Jurkat, Clone E6-1 (cell line): Measurements from ENCODE around the gene NME7. TPM values are rescaled to one million over a fixed set of nuclear protein-coding genes. Genes with fewer than 3 reads are reported as not detected.
A peak's percentile ranks its signal among the peaks of the same experiment; 100 is the strongest.
"Not testable (repeated sequence)": the region's sequence is repeated elsewhere in the genome, so short reads cannot be mapped to it uniquely, and the experiment has no call there.

Source experiments
- DNase-seq: peaks from one replicate; pipeline ENCODE4 v3.0.0-alpha.2; 2011; ENCODE audit warnings: low read depth, low spot score
- H3K4me3 ChIP-seq: 2 replicates; pipeline ENCODE4 v1.5.1; 2011; ENCODE audit warnings: mild to moderate bottlenecking, low read length, control low read depth, moderate library complexity
- polyA plus RNA-seq: library from polyadenylated mRNA; unstranded; fragments of >200 nt; gene quantifications from one replicate; pipeline ENCODE4 v1.2.1, GENCODE V29; 2012; ENCODE audit warnings: missing spikeins; ENCODE audit not compliant: insufficient read length, insufficient read depth

The NME7 gene
- 34.4 TPM for polyA plus RNA-seq

- peak; percentile 98 for DNase-seq
- peak within 1 kb of the TSS; percentile 59 for H3K4me3 ChIP-seq
These were observed at the start of gene NME7, which contains the start of gene BLZF1 for GRCh38 chr1:169367686-169368405. Gene NME7 (minus strand): TSS chr1:169367797. CDS start chr1:169367710, 87 bp downstream. Gene BLZF1 (plus strand): TSS chr1:169368195. CDS start chr1:169369523, 1,328 bp downstream.

- no peak overlapping the region for H3K4me3 ChIP-seq
- DNase-seq: no peak
These were observed 47.4 kb upstream of the NME7 start for GRCh38 chr1:169414952-169415351.

- not testable (repeated sequence) for DNase-seq, H3K4me3 ChIP-seq
These were observed 40.7 kb upstream of the NME7 start for GRCh38 chr1:169408340-169408739.

- not testable (repeated sequence) for DNase-seq, H3K4me3 ChIP-seq
These were observed 35.0 kb upstream of the NME7 start for GRCh38 chr1:169402578-169402977.

GRCh38 chr1:169395955-169396354 lies 28.4 kb upstream of the NME7 start:
- H3K4me3 ChIP-seq: no peak overlapping the region
- DNase-seq: no peak

- H3K4me3 ChIP-seq: no peak overlapping the region
- DNase-seq: no peak
These were observed 24.8 kb upstream of the NME7 start for GRCh38 chr1:169392406-169392805.

- no peak for DNase-seq
- H3K4me3 ChIP-seq: no peak overlapping the region
These were observed 22.7 kb upstream of the NME7 start for GRCh38 chr1:169390303-169390702.

- DNase-seq: no peak
These were observed 19.8 kb upstream of the NME7 start for GRCh38 chr1:169387399-169387798.

GRCh38 chr1:169383449-169383848 lies 15.9 kb upstream of the NME7 start:
- no peak for DNase-seq
- no peak overlapping the region for H3K4me3 ChIP-seq

More at GRCh38 chr1:169387399-169387798, 19.8 kb upstream of the NME7 start:
- no peak overlapping the region for H3K4me3 ChIP-seq

- no peak overlapping the region for H3K4me3 ChIP-seq
- DNase-seq: no peak
These were observed 13.6 kb upstream of the NME7 start for GRCh38 chr1:169381162-169381561.

- DNase-seq: peak; percentile 74
- no peak overlapping the region for H3K4me3 ChIP-seq
These were observed 3.8 kb upstream of the NME7 start for GRCh38 chr1:169371404-169371803.

GRCh38 chr1:169368406-169368769 lies 791 bp upstream of the NME7 start:
- DNase-seq: no peak
- H3K4me3 ChIP-seq: peak overlapping the region; percentile 59

GRCh38 chr1:169367096-169367685 lies 406 bp downstream of the NME7 start:
- no peak for DNase-seq
- peak overlapping the region; percentile 59 for H3K4me3 ChIP-seq

- no peak for DNase-seq
- H3K4me3 ChIP-seq: no peak overlapping the region
These were observed 2.6 kb downstream of the NME7 start for GRCh38 chr1:169364948-169365347.

GRCh38 chr1:169363046-169363730 lies 4.4 kb downstream of the NME7 start:
- DNase-seq: no peak
- no peak overlapping the region for H3K4me3 ChIP-seq

GRCh38 chr1:169361281-169361680 lies 6.3 kb downstream of the NME7 start:
- no peak overlapping the region for H3K4me3 ChIP-seq
- no peak for DNase-seq

- DNase-seq: no peak
These were observed 7.2 kb downstream of the NME7 start for GRCh38 chr1:169360415-169360814.

GRCh38 chr1:169348383-169349036 lies 19.1 kb downstream of the NME7 start:
- peak; percentile 62 for DNase-seq

More at GRCh38 chr1:169360415-169360814, 7.2 kb downstream of the NME7 start:
- no peak overlapping the region for H3K4me3 ChIP-seq

GRCh38 chr1:169347688-169348382 lies 19.8 kb downstream of the NME7 start:
- DNase-seq: no peak
- H3K4me3 ChIP-seq: no peak overlapping the region

More at GRCh38 chr1:169348383-169349036, 19.1 kb downstream of the NME7 start:
- H3K4me3 ChIP-seq: no peak overlapping the region
